ENCODE measurements around the gene TNFAIP8. TPM values are rescaled to one million over a fixed set of nuclear protein-coding genes. Genes with fewer than 3 reads are reported as not detected.
A peak's percentile ranks its signal among the peaks of the same experiment; 100 is the strongest.

TNFAIP8 gene
- total RNA-seq, 4 donors from 2014 or later = 19.5 to 44.6 (median 34.9) TPM

DNA sequence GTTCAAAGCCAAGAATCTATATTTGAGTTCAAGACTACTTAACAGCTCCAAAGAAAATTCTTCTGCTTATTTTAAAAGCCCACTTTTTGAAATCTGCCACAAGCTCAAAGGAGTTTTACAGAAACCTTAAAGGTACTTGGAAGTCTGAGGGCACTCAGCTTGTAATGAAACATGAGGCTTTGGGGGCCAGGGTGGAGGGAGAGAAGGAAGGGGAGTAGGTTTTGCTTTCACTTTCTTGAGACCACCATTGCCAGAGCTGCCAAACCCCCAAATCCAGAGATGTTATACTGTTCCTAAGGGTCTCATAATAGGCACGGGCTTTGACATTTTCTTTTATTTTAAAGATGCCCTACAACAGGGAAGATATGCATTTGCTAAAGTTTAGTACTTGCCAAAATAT, 42.6 kb upstream of the TNFAIP8 start:
- Histone ChIP-seq H3K4me3 (no peak overlapping the region), H3K9me3 (no peaks in the 10 kb centered on the region), H3K36me3 (no peaks in the 10 kb centered on the region), H3K4me1 (peaks cover 4 to 51% (median 10%) of the 10 kb centered on the region in 3 donors), H3K27me3 (no peaks in the 10 kb centered on the region), H3K27ac (peak overlapping the region in 2 of 4 donors; percentile 20 to 43)
- intact Hi-C loops (cut with DNase I) = no loop called here
- 67 to 95% methylated on average over 1 of the region's 1 CpG for WGBS, 2 donors
- no peak for TF ChIP-seq POLR2A (IDR thresholded peaks at IDR 0.05)
- TF ChIP-seq, protein P1, sequence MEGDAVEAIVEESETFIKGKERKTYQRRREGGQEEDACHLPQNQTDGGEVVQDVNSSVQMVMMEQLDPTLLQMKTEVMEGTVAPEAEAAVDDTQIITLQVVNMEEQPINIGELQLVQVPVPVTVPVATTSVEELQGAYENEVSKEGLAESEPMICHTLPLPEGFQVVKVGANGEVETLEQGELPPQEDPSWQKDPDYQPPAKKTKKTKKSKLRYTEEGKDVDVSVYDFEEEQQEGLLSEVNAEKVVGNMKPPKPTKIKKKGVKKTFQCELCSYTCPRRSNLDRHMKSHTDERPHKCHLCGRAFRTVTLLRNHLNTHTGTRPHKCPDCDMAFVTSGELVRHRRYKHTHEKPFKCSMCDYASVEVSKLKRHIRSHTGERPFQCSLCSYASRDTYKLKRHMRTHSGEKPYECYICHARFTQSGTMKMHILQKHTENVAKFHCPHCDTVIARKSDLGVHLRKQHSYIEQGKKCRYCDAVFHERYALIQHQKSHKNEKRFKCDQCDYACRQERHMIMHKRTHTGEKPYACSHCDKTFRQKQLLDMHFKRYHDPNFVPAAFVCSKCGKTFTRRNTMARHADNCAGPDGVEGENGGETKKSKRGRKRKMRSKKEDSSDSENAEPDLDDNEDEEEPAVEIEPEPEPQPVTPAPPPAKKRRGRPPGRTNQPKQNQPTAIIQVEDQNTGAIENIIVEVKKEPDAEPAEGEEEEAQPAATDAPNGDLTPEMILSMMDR (IDR thresholded peaks at IDR 0.05) = no peak
- no peak for DNase-seq

DNA sequence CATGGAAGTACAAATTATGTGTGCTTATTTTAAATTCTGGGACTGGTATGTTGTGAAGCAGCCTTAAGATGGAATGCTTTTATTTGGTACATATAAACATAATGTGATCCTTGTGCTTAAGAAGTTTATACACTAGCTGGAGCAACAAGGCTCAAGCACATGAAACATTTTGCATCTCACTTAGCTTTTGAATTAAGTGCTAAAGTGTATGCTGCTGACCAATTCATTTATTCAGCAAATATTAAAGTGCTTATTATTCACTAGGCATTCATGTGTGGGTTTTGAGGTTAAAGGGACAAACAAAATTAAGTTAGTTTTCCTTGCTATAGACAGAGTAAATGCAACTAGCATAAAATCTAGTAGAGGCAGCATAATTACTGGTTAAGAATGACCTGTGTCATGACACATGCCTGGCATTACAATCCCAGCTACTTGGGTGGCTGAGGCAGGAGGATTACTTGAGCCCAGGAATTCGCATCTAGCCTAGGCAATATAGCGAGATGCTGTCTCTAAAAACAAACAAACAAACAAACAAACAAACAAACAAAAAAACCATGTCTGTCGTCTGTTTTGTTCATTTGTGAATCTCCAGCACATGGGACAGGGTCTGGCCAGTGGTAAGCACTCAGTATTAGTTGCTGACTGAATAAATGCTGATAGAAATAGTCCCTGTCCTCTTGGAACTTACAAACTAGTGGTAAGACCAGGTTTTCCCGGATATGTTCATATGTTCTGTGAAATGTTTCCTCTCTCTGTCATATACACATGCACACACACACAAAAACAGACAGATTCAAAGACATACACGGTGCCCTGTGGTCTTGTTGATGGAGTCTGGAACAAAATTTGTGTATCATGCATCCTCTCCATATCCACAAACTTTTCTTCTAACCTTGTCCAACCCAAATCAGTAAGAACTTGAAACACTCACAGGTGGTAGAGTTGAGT, 41.9 kb upstream of the TNFAIP8 start:
- H3K27me3 ChIP-seq = no peaks in the 10 kb centered on the region
- no peak for TF ChIP-seq POLR2A (IDR thresholded peaks at IDR 0.05)
- TF ChIP-seq, protein P1 (IDR thresholded peaks at IDR 0.05) = no peak
- no peak overlapping the region for H3K4me3 ChIP-seq
- no peak for DNase-seq
- H3K4me1 ChIP-seq = peaks cover 4 to 49% (median 10%) of the 10 kb centered on the region in 3 donors
- H3K27ac ChIP-seq = peak overlapping the region in 1 of 4 donors; percentile 43
- intact Hi-C loops (cut with DNase I) = no loop called here
- 51 to 71% methylated on average over 5 of the region's 5 CpGs for WGBS, 2 donors
- H3K36me3 ChIP-seq = no peaks in the 10 kb centered on the region
- H3K9me3 ChIP-seq = no peaks in the 10 kb centered on the region

DNA sequence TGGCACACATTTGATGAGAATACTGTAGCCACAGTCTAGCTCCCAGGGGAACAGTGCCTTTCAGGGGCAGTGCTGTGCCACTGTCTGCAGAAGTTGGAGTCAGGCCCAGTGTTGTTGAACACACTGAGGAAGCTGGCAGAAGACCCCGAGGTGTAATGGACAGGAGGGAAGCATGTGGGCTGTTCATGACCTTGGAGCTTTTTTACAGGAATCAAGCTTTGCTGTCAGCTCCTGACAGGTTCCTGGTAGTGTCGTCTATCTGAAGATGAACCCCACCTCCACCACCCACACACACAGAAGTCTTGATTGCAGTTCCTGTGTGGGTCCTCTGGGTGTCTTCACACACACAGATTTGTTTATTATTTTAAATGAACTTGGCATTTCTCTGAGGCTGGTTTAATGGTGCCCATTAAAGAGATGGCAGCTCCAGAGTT, 40.3 kb upstream of the TNFAIP8 start:
- WGBS, 2 donors = 0 to 25% methylated on average over 2 of the region's 2 CpGs
- Histone ChIP-seq H3K9me3 (no peaks in the 10 kb centered on the region), H3K27ac (peak overlapping the region in 2 of 4 donors; percentile 1 to 42), H3K4me3 (no peak overlapping the region), H3K36me3 (no peaks in the 10 kb centered on the region), H3K4me1 (peaks cover 4 to 57% (median 10%) of the 10 kb centered on the region in 3 donors), H3K27me3 (no peaks in the 10 kb centered on the region)
- DNase-seq = no peak
- intact Hi-C loops (cut with DNase I) = no loop called here
- TF ChIP-seq, protein P1 (IDR thresholded peaks at IDR 0.05) = peak; percentile 26 to 58 (median 38)
- TF ChIP-seq POLR2A (IDR thresholded peaks at IDR 0.05) = no peak

DNA sequence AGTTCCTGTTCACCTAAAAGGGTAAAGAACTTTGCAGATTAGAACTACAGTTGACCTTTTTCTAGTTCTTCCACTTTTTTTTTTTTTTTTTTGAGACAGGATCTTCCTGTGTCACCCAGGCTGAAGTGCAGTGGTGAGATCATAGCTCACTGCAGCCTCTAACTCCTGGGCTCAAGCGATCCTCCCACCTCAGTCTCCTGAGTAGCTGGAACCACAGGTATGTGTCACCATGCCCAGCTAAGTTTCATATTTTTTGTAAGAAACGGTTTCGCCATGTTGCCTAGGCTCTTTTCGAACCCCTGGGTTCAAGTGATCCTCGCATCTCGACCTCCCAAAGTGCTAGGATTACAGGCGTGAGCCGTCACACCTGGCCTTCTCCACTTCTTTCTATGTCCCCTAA, 39.7 kb upstream of the TNFAIP8 start:
- H3K4me1 ChIP-seq = peaks cover 4 to 59% (median 10%) of the 10 kb centered on the region in 3 donors
- intact Hi-C loops (cut with DNase I) = no loop called here
- 90 to 96% methylated on average over 8 of the region's 8 CpGs for WGBS, 2 donors
- peak overlapping the region in 2 of 4 donors; percentile 1 to 42 for H3K27ac ChIP-seq
- H3K4me3 ChIP-seq = no peak overlapping the region
- TF ChIP-seq, protein P1 (IDR thresholded peaks at IDR 0.05) = no peak
- no peak for TF ChIP-seq POLR2A (IDR thresholded peaks at IDR 0.05)
- H3K27me3 ChIP-seq = no peaks in the 10 kb centered on the region
- no peaks in the 10 kb centered on the region for H3K36me3 ChIP-seq
- no peaks in the 10 kb centered on the region for H3K9me3 ChIP-seq
- DNase-seq = no peak

DNA sequence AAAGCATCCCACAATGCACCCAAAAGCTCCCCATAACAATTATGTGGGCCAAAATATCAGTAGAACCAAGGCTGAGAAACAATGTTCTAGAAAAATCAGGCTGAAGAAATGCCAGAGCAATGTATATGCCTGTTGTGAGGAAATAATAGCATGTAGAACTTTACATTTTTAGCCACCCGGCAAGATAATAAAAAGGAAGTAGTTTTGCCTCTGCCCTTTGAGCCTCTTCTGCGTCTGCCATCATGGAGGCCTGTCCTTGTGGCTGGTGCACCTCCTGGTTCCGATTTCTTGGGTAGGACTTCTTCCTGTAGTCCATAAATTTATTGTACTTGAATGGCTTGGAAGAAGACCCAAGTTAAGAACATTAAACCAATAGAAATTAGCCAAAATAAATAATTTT, 38.9 kb upstream of the TNFAIP8 start:
- Histone ChIP-seq H3K4me3 (no peak overlapping the region), H3K36me3 (no peaks in the 10 kb centered on the region), H3K27me3 (no peaks in the 10 kb centered on the region), H3K9me3 (no peaks in the 10 kb centered on the region), H3K4me1 (peaks cover 4 to 65% (median 13%) of the 10 kb centered on the region in 3 donors), H3K27ac (no peak overlapping the region)
- intact Hi-C loops (cut with DNase I) = no loop called here
- DNase-seq = no peak
- 89 to 95% methylated on average over 3 of the region's 3 CpGs for WGBS, 2 donors
- TF ChIP-seq, protein P1 (IDR thresholded peaks at IDR 0.05) = no peak
- TF ChIP-seq POLR2A (IDR thresholded peaks at IDR 0.05) = no peak

All from esophagus squamous epithelium (tissue), 5 donors.